PC-3 (cell line): ENCODE results near the gene KHK. TPM values are rescaled to one million over a fixed set of nuclear protein-coding genes. Genes with fewer than 3 reads are reported as not detected.

Experiments used
- ATAC-seq: fragments of 200-7000 bp; cut with Tn5 transposase; 2 replicates; pipeline ENCODE4 v1.9.1; 2020; ENCODE audit warnings: mild to moderate bottlenecking, moderate library complexity
- BruUV-seq: library from RNA; stranded (reverse); fragments of 400-500 nt; replicated peaks from 2 replicates; lab custom pipeline; 2021; lab: Mats Ljungman, UMichigan
- CTCF ChIA-PET: fragments of 300-600 bp; sonication (Branson Sonifier 250); formaldehyde crosslinking; loops from one replicate; lab custom pipeline; 2022; ENCODE audit warnings: antibody characterized with exemption; lab: Charles Lee
- POLR2A ChIA-PET: fragments of 300-600 bp; sonication (Branson Sonifier 250); formaldehyde crosslinking; loops from one replicate; lab custom pipeline; 2022; ENCODE audit warnings: antibody characterized with exemption; ENCODE audit not compliant: unreplicated experiment; lab: Charles Lee
- DNase-seq: peaks from one replicate; pipeline ENCODE4 v3.0.0-alpha.2; 2015
- H2AFZ ChIP-seq: fragments of 300-600 bp; sonication (generic); 2 replicates; pipeline ENCODE4 v1.6.0; 2016; ENCODE audit warnings: antibody characterized with exemption, low read length
- H3F3A ChIP-seq: fragments of 300-600 bp; sonication (generic); one replicate; pipeline ENCODE4 v1.6.0; 2017; ENCODE audit warnings: antibody characterized with exemption, low read length, control low read depth, mild to moderate bottlenecking; ENCODE audit not compliant: unreplicated experiment
- H3K27ac ChIP-seq: fragments of 300-600 bp; sonication (generic); 2 replicates; pipeline ENCODE4 v1.5.1; 2016; ENCODE audit warnings: mild to moderate bottlenecking, low read length
- H3K27me3 ChIP-seq: fragments of 300-600 bp; sonication (generic); 2 replicates; pipeline ENCODE4 v1.6.1; 2016; ENCODE audit warnings: low read length, mixed read lengths
- H3K36me3 ChIP-seq: fragments of 300-600 bp; sonication (generic); 2 replicates; pipeline ENCODE4 v1.6.1; 2016; ENCODE audit warnings: low read depth, mixed run types, low read length, mixed read lengths
- H3K4me1 ChIP-seq: fragments of 300-600 bp; sonication (generic); 2 replicates; pipeline ENCODE4 v1.5.1; 2016; ENCODE audit warnings: low read length; ENCODE audit not compliant: insufficient read depth
- H3K4me2 ChIP-seq: fragments of 300-600 bp; sonication (generic); 2 replicates; pipeline ENCODE4 v1.6.0; 2016; ENCODE audit warnings: low read length
- H3K4me3 ChIP-seq: fragments of 300-600 bp; sonication (generic); 2 replicates; pipeline ENCODE4 v1.5.1; 2016; ENCODE audit warnings: mild to moderate bottlenecking, low read length, mixed read lengths
- H3K79me2 ChIP-seq: fragments of 300-600 bp; sonication (generic); 2 replicates; pipeline ENCODE4 v1.6.1; 2017; ENCODE audit warnings: low read length, mixed read lengths
- H3K9ac ChIP-seq: fragments of 300-600 bp; sonication (generic); 2 replicates; pipeline ENCODE4 v1.6.0; 2016; ENCODE audit warnings: mild to moderate bottlenecking, low read length
- H3K9me2 ChIP-seq: fragments of 300-600 bp; sonication (generic); replicated peaks from 2 replicates; pipeline ENCODE4 v1.6.1; 2016; ENCODE audit warnings: mixed run types, low read length, mixed read lengths
- H3K9me3 ChIP-seq: fragments of 300-600 bp; sonication (generic); 2 replicates; pipeline ENCODE4 v1.6.1; 2016; ENCODE audit warnings: low read length, mixed read lengths
- H4K20me1 ChIP-seq: fragments of 300-600 bp; sonication (generic); 2 replicates; pipeline ENCODE4 v1.6.1; 2016; ENCODE audit warnings: low read length, mixed read lengths
- EZH2 ChIP-seq: fragments of 300-600 bp; sonication (generic); IDR thresholded peaks from one replicate; pipeline ENCODE4 v1.6.1; 2017; ENCODE audit warnings: antibody characterized with exemption, mild to moderate bottlenecking, low read length; ENCODE audit not compliant: unreplicated experiment
- EZH2phosphoT487 ChIP-seq: fragments of 300-600 bp; sonication (generic); IDR thresholded peaks from 2 replicates; pipeline ENCODE4 v1.6.1; 2018; ENCODE audit warnings: mild to moderate bottlenecking, antibody characterized with exemption, low read length, borderline replicate concordance
- intact Hi-C: fragments of 100-400 bp; cut with micrococcal nuclease; formaldehyde crosslinking; loops from 2 replicates; pipeline ENCODE4 v1.9.0; 2023
- total RNA-seq: library from RNA; depleted of rRNA; stranded (reverse); fragments of >200 nt; gene quantifications from 2 replicates; pipeline ENCODE4 v1.2.3, GENCODE V29; 2014
- TF ChIP-seq, protein P1 (sequence below): fragments of 300-600 bp; sonication (generic); conservative IDR thresholded peaks from 2 replicates; pipeline ENCODE4 v1.5.1; 2017; ENCODE audit warnings: antibody characterized with exemption, low read depth, mild to moderate bottlenecking, low read length

The KHK gene
- total RNA-seq, 1 experiment from 2014 or later, result 11.0 TPM

DNA sequence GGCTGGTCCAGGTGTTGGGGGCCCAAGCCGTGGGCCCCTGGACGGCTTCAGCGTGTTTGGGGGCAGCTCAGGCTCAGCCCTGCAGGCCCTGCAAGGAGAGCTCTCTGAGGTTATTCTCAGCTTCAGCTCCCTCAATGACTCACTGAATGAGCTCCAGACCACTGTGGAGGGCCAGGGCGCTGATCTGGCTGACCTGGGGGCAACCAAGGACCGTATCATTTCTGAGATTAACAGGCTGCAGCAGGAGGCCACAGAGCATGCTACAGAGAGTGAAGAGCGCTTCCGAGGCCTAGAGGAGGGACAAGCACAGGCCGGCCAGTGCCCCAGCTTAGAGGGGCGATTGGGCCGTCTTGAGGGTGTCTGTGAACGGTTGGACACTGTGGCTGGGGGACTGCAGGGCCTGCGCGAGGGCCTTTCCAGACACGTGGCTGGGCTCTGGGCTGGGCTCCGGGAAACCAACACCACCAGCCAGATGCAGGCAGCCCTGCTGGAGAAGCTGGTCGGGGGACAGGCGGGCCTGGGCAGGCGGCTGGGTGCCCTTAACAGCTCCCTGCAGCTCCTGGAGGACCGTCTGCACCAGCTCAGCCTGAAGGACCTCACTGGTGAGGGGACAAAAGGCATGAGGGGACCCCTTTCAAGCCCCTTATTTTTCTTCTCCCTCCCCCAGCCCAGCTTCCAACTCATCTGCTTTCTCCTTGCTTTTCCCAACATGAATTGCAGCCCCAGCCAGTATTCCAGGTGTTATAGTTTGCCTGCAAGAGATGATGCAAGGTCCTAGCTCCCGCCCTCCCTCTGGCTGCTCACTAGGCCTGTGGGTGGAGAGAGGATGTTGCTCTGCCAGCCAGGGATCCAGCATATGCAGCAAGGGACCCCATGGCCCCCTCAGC, 2.9 kb upstream of the KHK start:
- intact Hi-C loops, result no loop called here
- ATAC-seq (no peak), DNase-seq (no peak)
- no peak overlapping the region for H2AFZ ChIP-seq
- no TSS peak for BruUV-seq
- H3F3A ChIP-seq, result no peaks in the 10 kb centered on the region
- H3K4me2 ChIP-seq, result no peak overlapping the region
- TF ChIP-seq EZH2phosphoT487, result no peak
- TF ChIP-seq, protein P1, sequence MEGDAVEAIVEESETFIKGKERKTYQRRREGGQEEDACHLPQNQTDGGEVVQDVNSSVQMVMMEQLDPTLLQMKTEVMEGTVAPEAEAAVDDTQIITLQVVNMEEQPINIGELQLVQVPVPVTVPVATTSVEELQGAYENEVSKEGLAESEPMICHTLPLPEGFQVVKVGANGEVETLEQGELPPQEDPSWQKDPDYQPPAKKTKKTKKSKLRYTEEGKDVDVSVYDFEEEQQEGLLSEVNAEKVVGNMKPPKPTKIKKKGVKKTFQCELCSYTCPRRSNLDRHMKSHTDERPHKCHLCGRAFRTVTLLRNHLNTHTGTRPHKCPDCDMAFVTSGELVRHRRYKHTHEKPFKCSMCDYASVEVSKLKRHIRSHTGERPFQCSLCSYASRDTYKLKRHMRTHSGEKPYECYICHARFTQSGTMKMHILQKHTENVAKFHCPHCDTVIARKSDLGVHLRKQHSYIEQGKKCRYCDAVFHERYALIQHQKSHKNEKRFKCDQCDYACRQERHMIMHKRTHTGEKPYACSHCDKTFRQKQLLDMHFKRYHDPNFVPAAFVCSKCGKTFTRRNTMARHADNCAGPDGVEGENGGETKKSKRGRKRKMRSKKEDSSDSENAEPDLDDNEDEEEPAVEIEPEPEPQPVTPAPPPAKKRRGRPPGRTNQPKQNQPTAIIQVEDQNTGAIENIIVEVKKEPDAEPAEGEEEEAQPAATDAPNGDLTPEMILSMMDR, result no peak
- no peak for TF ChIP-seq EZH2
- no peaks in the 10 kb centered on the region for H4K20me1 ChIP-seq
- H3K27ac ChIP-seq, result no peak overlapping the region
- no peak overlapping the region for H3K9ac ChIP-seq
- POLR2A ChIA-PET, result interaction anchor here (0.5 kb wide), 1 partner anchor 295 kb away, joined by 3 read pairs; no protein-coding TSS in a partner anchor
- CTCF ChIA-PET, result no interaction called here
- H3K27me3 ChIP-seq, result no peaks in the 10 kb centered on the region
- no peaks in the 10 kb centered on the region for H3K79me2 ChIP-seq
- H3K36me3 ChIP-seq, result no peaks in the 10 kb centered on the region
- H3K9me3 ChIP-seq, result no peaks in the 10 kb centered on the region
- peaks cover 19% of the 10 kb centered on the region; the same call in 1 of the 2 replicates for H3K4me1 ChIP-seq
- H3K9me2 ChIP-seq, result no peaks in the 10 kb centered on the region
- no peak overlapping the region for H3K4me3 ChIP-seq

DNA sequence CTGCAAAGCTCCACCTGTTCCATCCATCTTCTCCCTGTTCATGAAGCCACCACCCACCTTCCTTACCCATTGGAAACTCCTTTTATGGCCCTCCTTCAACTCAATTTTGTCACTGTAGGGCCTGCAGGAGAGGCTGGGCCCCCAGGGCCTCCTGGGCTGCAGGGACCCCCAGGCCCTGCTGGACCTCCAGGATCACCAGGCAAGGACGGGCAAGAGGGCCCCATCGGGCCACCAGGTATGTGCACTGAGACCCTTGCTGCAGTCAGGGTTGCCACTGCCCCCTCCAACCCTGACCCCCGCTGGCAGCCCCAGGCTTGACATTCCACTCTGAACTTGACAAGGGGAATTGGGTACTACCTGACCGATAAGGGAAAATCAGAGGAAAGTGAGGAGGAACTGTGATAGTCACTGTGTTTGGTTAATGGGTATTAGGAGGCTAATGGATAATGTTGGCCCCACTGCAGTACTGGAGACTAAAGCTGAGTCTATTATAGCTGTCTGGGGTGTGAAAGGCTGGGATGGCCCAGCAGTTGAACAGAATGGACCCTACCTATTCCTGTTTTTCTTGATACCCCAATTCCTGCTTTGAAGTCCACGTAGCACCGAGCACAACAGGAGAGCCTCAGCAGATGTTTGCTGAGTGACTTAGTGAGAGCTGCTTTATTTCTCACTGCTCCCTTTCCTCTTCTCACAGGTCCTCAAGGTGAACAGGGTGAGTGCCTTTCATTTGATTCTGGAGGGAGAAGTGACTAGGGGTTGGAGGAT, 2.1 kb upstream of the KHK start:
- H2AFZ ChIP-seq, result no peak overlapping the region
- DNase-seq (no peak), ATAC-seq (no peak)
- CTCF ChIA-PET, result no interaction called here
- H4K20me1 ChIP-seq, result no peaks in the 10 kb centered on the region
- BruUV-seq, result no TSS peak
- H3K9me2 ChIP-seq, result no peaks in the 10 kb centered on the region
- no peaks in the 10 kb centered on the region for H3F3A ChIP-seq
- H3K4me1 ChIP-seq, result peaks cover 19% of the 10 kb centered on the region; the same call in 1 of the 2 replicates
- H3K9ac ChIP-seq, result no peak overlapping the region
- H3K27ac ChIP-seq, result no peak overlapping the region
- H3K79me2 ChIP-seq, result no peaks in the 10 kb centered on the region
- no peaks in the 10 kb centered on the region for H3K27me3 ChIP-seq
- no peaks in the 10 kb centered on the region for H3K9me3 ChIP-seq
- H3K4me3 ChIP-seq, result no peak overlapping the region
- intact Hi-C loops, result loop anchor here (1.0 kb wide), 1 partner anchor 123 kb away; no protein-coding TSS in a partner anchor
- POLR2A ChIA-PET, result interaction anchor here (0.5 kb wide), 1 partner anchor 294 kb away, joined by 3 read pairs; no protein-coding TSS in a partner anchor
- no peak overlapping the region for H3K4me2 ChIP-seq
- TF ChIP-seq, protein P1, result no peak
- TF ChIP-seq EZH2phosphoT487 (no peak), EZH2 (no peak)
- H3K36me3 ChIP-seq, result no peaks in the 10 kb centered on the region
